ENCODE measurements around the gene AIP. TPM values are rescaled to one million over a fixed set of nuclear protein-coding genes. Genes with fewer than 3 reads are reported as not detected.

Gene AIP
- total RNA-seq, 1 experiment from 2014 or later, result 35.6 TPM

DNA sequence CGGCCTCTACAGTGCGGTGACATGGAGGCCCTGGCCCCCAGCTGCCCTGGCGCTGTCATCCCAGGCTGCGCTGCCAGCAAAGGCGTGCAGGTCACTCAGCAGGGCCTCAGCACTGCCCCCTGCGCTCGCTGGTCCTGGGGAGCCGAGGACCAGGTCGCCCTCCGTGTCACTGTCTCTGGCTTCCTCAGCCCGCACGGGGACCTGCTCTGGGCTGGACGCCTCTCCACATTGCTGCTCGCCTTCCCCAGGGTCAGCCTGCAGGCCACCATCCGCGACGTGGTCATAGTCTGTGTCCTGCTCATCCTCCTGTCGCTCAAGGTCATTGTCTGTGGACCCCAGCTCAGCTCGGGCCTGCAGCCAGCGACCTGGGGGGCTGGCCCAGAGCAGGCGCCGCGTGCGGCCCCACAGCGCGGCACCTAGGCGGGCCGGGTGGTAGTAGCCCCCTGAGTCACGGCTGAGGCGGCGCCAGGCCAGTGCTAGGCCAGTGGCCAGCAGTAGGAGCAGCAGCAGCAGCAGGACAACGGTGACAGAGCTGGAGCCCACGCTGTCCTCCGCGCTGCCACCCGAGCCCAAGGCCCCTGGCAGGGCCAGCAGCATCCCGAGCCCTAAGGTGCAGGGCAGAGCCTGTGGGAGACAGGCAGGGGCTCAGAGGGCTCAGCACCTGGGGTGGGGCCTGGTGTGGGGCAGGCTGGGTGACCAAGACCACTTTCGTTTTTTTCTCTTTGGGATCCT is 46.9 kb upstream of the AIP start:
- no peak overlapping the region for H3K27ac ChIP-seq (ENCODE audit: insufficient read length, low read depth, low read length)
- no peak overlapping the region for H3K4me2 ChIP-seq (ENCODE audit: insufficient read depth, insufficient read length, low read length)
- Mint-ChIP-seq H3K27me3 (ENCODE audit: low read depth) (no peaks in the 10 kb centered on the region; the same call in 1 of the 2 replicates), H3K36me3 (ENCODE audit: insufficient read depth in 1 of 3, low read depth in 3 of 3) (peaks cover 13 to 49% (median 45%) of the 10 kb centered on the region in 3 experiments; a peak in 6 of 7 replicates), H3K4me3 (no peak overlapping the region), H3K9me3 (no peaks in the 10 kb centered on the region), H3K4me1 (peaks cover 4 to 10% of the 10 kb centered on the region in 2 experiments), H3K27ac (peak overlapping the region; percentile 44 to 96 (median 94); a peak in 5 of 7 replicates)
- peak overlapping the region; percentile 5 for H4K91ac ChIP-seq (ENCODE audit: insufficient read length, low read depth, low read length)
- H2BK5ac ChIP-seq (ENCODE audit: insufficient read length, low read length), result no peak overlapping the region
- TF ChIP-seq, protein P1, sequence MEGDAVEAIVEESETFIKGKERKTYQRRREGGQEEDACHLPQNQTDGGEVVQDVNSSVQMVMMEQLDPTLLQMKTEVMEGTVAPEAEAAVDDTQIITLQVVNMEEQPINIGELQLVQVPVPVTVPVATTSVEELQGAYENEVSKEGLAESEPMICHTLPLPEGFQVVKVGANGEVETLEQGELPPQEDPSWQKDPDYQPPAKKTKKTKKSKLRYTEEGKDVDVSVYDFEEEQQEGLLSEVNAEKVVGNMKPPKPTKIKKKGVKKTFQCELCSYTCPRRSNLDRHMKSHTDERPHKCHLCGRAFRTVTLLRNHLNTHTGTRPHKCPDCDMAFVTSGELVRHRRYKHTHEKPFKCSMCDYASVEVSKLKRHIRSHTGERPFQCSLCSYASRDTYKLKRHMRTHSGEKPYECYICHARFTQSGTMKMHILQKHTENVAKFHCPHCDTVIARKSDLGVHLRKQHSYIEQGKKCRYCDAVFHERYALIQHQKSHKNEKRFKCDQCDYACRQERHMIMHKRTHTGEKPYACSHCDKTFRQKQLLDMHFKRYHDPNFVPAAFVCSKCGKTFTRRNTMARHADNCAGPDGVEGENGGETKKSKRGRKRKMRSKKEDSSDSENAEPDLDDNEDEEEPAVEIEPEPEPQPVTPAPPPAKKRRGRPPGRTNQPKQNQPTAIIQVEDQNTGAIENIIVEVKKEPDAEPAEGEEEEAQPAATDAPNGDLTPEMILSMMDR (conservative IDR thresholded peaks at IDR 0.05), result no peak
- H3K4ac ChIP-seq (ENCODE audit: low read depth, low read length), result no peak overlapping the region
- no peaks in the 10 kb centered on the region for H3K79me2 ChIP-seq (ENCODE audit: insufficient read depth, low read length)
- WGBS (ENCODE audit: extremely low coverage, insufficient read length, low lambda C conversion rate), result no CpG with 5 or more reads among the region's 38 CpGs
- no peaks in the 10 kb centered on the region for H3K27me3 ChIP-seq (ENCODE audit: insufficient read depth, low read length)
- H3K79me1 ChIP-seq (ENCODE audit: insufficient read depth, low read depth, low read length, poor library complexity, severe bottlenecking), result no peaks in the 10 kb centered on the region
- no peaks in the 10 kb centered on the region for H4K20me1 ChIP-seq (ENCODE audit: control insufficient read depth, insufficient read depth, insufficient read length)
- H2AK5ac ChIP-seq (ENCODE audit: insufficient read length, low read length), result no peak overlapping the region
- H3K9me3 ChIP-seq (ENCODE audit: control insufficient read depth, low read depth, low read length), result no peaks in the 10 kb centered on the region
- H4K5ac ChIP-seq (ENCODE audit: insufficient read length, low read depth, low read length), result no peak overlapping the region
- DNase-seq, result no peak
- H2BK20ac ChIP-seq (ENCODE audit: low read depth, low read length, poor library complexity, severe bottlenecking), result no peak overlapping the region
- no peaks in the 10 kb centered on the region for H3K23me2 ChIP-seq (ENCODE audit: insufficient read length, low read depth, low read length, poor library complexity, severe bottlenecking)
- H2AFZ ChIP-seq (ENCODE audit: low read length), result no peak overlapping the region
- no peak overlapping the region for H2BK15ac ChIP-seq (ENCODE audit: low read depth, low read length)
- H3K9ac ChIP-seq (ENCODE audit: extremely low read depth, insufficient read length, low read length), result no peak overlapping the region
- no peaks in the 10 kb centered on the region; the same call in 1 of the 2 replicates for H3K4me1 ChIP-seq (ENCODE audit: insufficient read depth, low read length)
- H3T11ph ChIP-seq (ENCODE audit: low read length), result no peak overlapping the region
- peak overlapping the region; percentile 47 for H3K18ac ChIP-seq (ENCODE audit: insufficient read length, low read depth, low read length)
- no peak overlapping the region for H3K56ac ChIP-seq (ENCODE audit: insufficient read length, low read depth, low read length)
- H3K14ac ChIP-seq (ENCODE audit: insufficient read depth, low read length), result peak overlapping the region; percentile 18; the same call in 1 of the 2 replicates
- H2BK12ac ChIP-seq (ENCODE audit: insufficient read length, low read depth, low read length), result no peak overlapping the region
- no peak overlapping the region for H3K23ac ChIP-seq (ENCODE audit: insufficient read length, low read depth, low read length)
- no peak overlapping the region for H4K8ac ChIP-seq (replicated peaks; ENCODE audit: insufficient read length, low read depth, low read length)
- peak overlapping the region; percentile 8 for H2BK120ac ChIP-seq (ENCODE audit: low read depth, low read length, poor library complexity, severe bottlenecking)

All from H9 (cell line).